Panc1 (cell line): Measurements from ENCODE around the gene YIPF4. TPM values are rescaled to one million over a fixed set of nuclear protein-coding genes. Genes with fewer than 3 reads are reported as not detected.

Experiments used
- ATAC-seq: fragments of 200-7000 bp; cut with Tn5 transposase; 2 replicates; pipeline ENCODE4 v1.9.1; 2020; ENCODE audit warnings: mild to moderate bottlenecking, moderate library complexity
- BruUV-seq: library from RNA; stranded (reverse); fragments of 400-500 nt; replicated peaks from 2 replicates; lab custom pipeline; 2021; lab: Mats Ljungman, UMichigan
- CTCF ChIA-PET: fragments of 300-600 bp; sonication (Branson Sonifier 250); formaldehyde crosslinking; loops from one replicate; lab custom pipeline; 2022; ENCODE audit warnings: antibody characterized with exemption; lab: Charles Lee
- POLR2A ChIA-PET: fragments of 300-600 bp; sonication (Branson Sonifier 250); formaldehyde crosslinking; loops from one replicate; lab custom pipeline; 2022; ENCODE audit warnings: antibody characterized with exemption; lab: Charles Lee
- DNase-seq: peaks from one replicate; pipeline ENCODE4 v3.0.0-alpha.2; 2010; ENCODE audit warnings: low read depth, low spot score
- H3K27ac ChIP-seq: 2 replicates; pipeline ENCODE4 v1.5.1; 2011; ENCODE audit warnings: mild to moderate bottlenecking, low read length, inconsistent platforms
- H3K27me3 ChIP-seq: fragments of 200-500 bp; sonication (Bioruptor generic); 2 replicates; pipeline ENCODE4 v1.6.0; 2014; ENCODE audit warnings: low read length, inconsistent platforms; ENCODE audit not compliant: control insufficient read depth, insufficient read depth
- H3K36me3 ChIP-seq: fragments of 200-500 bp; sonication (Bioruptor generic); 2 replicates; pipeline ENCODE4 v1.5.1; 2014; ENCODE audit warnings: inconsistent platforms, mild to moderate bottlenecking, low read length, moderate library complexity; ENCODE audit not compliant: control insufficient read depth, insufficient read depth
- H3K4me1 ChIP-seq: 2 replicates; pipeline ENCODE4 v1.5.1; 2011; ENCODE audit warnings: inconsistent platforms, mild to moderate bottlenecking, low read length, moderate library complexity; ENCODE audit not compliant: control insufficient read depth, insufficient read depth
- H3K4me3 ChIP-seq, 2 experiments: 2 replicates each; pipeline ENCODE4 v1.5.1; 2011 to 2012; ENCODE audit warnings: low read depth in 2 of 2, low read length in 2 of 2, mild to moderate bottlenecking in 2 of 2, inconsistent platforms in 1 of 2, moderate library complexity in 1 of 2
- H3K9me3 ChIP-seq: fragments of 200-500 bp; sonication (Bioruptor generic); 2 replicates; pipeline ENCODE4 v1.5.1; 2014; ENCODE audit warnings: low read depth, mild to moderate bottlenecking, inconsistent platforms, low read length, moderate library complexity; ENCODE audit not compliant: control insufficient read depth, insufficient read depth
- POLR2AphosphoS5 ChIP-seq: IDR thresholded peaks from 2 replicates; pipeline ENCODE4 v1.6.1; 2012; ENCODE audit warnings: mild to moderate bottlenecking, low read depth, low read length, moderate library complexity
- SIN3A ChIP-seq: IDR thresholded peaks from 2 replicates; pipeline ENCODE4 v1.6.1; 2012; ENCODE audit warnings: low read depth, mild to moderate bottlenecking, low read length, moderate library complexity, borderline replicate concordance; ENCODE audit not compliant: insufficient read depth
- TCF7L2 ChIP-seq: IDR thresholded peaks from 2 replicates; pipeline ENCODE4 v1.6.1; 2011; ENCODE audit warnings: mild to moderate bottlenecking, low read depth, low read length, inconsistent platforms
- in situ Hi-C: cut with HindIII; loops from 2 replicates; pipeline ENCODE4 v1.10.0; 2016; ENCODE audit warnings: low sequenced_read_pairs, low pct_unique_long_range_greater_than_20kb
- intact Hi-C: fragments of 100-400 bp; cut with micrococcal nuclease; formaldehyde crosslinking; loops from one replicate; pipeline ENCODE4 v1.10.0; 2022; ENCODE audit not compliant: unreplicated experiment
- total RNA-seq: library from RNA; stranded (reverse); gene quantifications from one replicate; pipeline ENCODE4 v1.2.1, GENCODE V29; 2021; ENCODE audit not compliant: unreplicated experiment
- TF ChIP-seq, protein P1 (sequence below): fragments of 450-650 bp; IDR thresholded peaks from 2 replicates; pipeline ENCODE4 v1.5.1; 2017; ENCODE audit warnings: mild to moderate bottlenecking
- TF ChIP-seq, protein P2 (sequence below), 2 experiments: IDR thresholded peaks; 2 replicates each; pipeline ENCODE4 v1.6.1; 2011 to 2012; ENCODE audit warnings: low read depth in 2 of 2, control low read depth in 1 of 2, low read length in 1 of 2, mild to moderate bottlenecking in 1 of 2, moderate library complexity in 1 of 2; ENCODE audit not compliant: insufficient read depth in 1 of 2

The YIPF4 gene
- total RNA-seq, 1 experiment from 2014 or later = 45.9 TPM

DNA sequence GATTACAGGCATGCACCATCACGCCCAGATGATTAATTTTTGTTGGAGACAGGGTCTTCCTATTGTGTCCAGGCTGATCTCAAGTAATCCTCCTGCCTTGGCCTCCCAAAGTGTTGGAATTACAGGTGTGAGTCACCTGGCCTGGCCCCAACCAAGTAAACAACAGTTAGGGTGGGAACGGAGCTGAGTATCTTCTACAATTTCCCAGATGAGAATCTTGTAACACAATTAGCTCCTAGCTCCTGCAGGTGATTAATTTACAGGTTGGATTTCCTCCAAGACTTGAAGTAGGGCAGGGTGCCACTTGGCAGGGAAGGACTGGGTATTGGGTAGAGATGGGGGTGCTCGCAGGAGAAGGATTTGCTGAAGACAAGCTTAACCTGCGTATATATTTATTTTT, 30.8 kb upstream of the YIPF4 start:
- in situ Hi-C loops = no loop called here
- no peaks in the 10 kb centered on the region for H3K4me1 ChIP-seq
- no peaks in the 10 kb centered on the region for H3K27me3 ChIP-seq
- H3K4me3 ChIP-seq = no peak overlapping the region
- H3K9me3 ChIP-seq = no peaks in the 10 kb centered on the region
- POLR2A ChIA-PET = no interaction called here
- intact Hi-C loops = no loop called here
- CTCF ChIA-PET = no interaction called here
- no peak overlapping the region for H3K27ac ChIP-seq
- TF ChIP-seq, protein P1, sequence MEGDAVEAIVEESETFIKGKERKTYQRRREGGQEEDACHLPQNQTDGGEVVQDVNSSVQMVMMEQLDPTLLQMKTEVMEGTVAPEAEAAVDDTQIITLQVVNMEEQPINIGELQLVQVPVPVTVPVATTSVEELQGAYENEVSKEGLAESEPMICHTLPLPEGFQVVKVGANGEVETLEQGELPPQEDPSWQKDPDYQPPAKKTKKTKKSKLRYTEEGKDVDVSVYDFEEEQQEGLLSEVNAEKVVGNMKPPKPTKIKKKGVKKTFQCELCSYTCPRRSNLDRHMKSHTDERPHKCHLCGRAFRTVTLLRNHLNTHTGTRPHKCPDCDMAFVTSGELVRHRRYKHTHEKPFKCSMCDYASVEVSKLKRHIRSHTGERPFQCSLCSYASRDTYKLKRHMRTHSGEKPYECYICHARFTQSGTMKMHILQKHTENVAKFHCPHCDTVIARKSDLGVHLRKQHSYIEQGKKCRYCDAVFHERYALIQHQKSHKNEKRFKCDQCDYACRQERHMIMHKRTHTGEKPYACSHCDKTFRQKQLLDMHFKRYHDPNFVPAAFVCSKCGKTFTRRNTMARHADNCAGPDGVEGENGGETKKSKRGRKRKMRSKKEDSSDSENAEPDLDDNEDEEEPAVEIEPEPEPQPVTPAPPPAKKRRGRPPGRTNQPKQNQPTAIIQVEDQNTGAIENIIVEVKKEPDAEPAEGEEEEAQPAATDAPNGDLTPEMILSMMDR = no peak
- TF ChIP-seq POLR2AphosphoS5 (no peak), SIN3A (no peak), TCF7L2 (no peak)
- TF ChIP-seq, protein P2, sequence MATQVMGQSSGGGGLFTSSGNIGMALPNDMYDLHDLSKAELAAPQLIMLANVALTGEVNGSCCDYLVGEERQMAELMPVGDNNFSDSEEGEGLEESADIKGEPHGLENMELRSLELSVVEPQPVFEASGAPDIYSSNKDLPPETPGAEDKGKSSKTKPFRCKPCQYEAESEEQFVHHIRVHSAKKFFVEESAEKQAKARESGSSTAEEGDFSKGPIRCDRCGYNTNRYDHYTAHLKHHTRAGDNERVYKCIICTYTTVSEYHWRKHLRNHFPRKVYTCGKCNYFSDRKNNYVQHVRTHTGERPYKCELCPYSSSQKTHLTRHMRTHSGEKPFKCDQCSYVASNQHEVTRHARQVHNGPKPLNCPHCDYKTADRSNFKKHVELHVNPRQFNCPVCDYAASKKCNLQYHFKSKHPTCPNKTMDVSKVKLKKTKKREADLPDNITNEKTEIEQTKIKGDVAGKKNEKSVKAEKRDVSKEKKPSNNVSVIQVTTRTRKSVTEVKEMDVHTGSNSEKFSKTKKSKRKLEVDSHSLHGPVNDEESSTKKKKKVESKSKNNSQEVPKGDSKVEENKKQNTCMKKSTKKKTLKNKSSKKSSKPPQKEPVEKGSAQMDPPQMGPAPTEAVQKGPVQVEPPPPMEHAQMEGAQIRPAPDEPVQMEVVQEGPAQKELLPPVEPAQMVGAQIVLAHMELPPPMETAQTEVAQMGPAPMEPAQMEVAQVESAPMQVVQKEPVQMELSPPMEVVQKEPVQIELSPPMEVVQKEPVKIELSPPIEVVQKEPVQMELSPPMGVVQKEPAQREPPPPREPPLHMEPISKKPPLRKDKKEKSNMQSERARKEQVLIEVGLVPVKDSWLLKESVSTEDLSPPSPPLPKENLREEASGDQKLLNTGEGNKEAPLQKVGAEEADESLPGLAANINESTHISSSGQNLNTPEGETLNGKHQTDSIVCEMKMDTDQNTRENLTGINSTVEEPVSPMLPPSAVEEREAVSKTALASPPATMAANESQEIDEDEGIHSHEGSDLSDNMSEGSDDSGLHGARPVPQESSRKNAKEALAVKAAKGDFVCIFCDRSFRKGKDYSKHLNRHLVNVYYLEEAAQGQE (IDR thresholded peaks at IDR 0.05; ENCODE audit: insufficient read depth in 1 of 2, low read depth in 2 of 2, low read length in 1 of 2) = no peak
- ATAC-seq (no peak), DNase-seq (no peak)
- no peaks in the 10 kb centered on the region for H3K36me3 ChIP-seq
- BruUV-seq = no TSS peak

DNA sequence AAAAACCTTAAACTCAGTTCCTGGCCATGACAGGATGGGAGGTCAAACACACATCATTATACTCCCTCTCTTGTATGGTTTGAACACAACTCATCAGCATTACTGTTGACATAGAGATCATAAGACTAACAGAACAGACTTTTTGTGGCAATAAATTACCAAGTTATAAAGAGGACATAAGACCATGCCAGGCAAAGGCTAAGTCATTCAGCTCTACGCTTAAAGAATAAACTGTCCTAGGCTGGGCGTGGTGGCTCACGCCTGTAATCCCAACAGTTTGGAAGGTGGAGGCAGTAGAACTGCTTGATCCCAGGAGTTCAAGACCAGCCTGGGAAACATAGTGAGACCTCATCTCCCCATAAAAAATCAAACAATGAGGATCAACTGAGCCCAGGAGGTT, 29.4 kb upstream of the YIPF4 start:
- no TSS peak for BruUV-seq
- in situ Hi-C loops = no loop called here
- Histone ChIP-seq H3K27ac (no peak overlapping the region), H3K4me1 (no peaks in the 10 kb centered on the region), H3K27me3 (no peaks in the 10 kb centered on the region), H3K36me3 (no peaks in the 10 kb centered on the region), H3K9me3 (no peaks in the 10 kb centered on the region), H3K4me3 (no peak overlapping the region)
- TF ChIP-seq POLR2AphosphoS5 = no peak
- TF ChIP-seq, protein P1 = no peak
- no peak for TF ChIP-seq TCF7L2
- no peak for TF ChIP-seq SIN3A
- TF ChIP-seq, protein P2 (IDR thresholded peaks at IDR 0.05; ENCODE audit: insufficient read depth in 1 of 2, low read depth in 2 of 2, low read length in 1 of 2) = no peak
- intact Hi-C loops = no loop called here
- ATAC-seq (no peak), DNase-seq (no peak)
- ChIA-PET POLR2A (no interaction called here), CTCF (no interaction called here)
